ENCODE measurements around the gene CYREN.
"Not testable (repeated sequence)": the region's sequence is repeated elsewhere in the genome, so short reads cannot be mapped to it uniquely, and the experiment has no call there.

CYREN gene

DNA sequence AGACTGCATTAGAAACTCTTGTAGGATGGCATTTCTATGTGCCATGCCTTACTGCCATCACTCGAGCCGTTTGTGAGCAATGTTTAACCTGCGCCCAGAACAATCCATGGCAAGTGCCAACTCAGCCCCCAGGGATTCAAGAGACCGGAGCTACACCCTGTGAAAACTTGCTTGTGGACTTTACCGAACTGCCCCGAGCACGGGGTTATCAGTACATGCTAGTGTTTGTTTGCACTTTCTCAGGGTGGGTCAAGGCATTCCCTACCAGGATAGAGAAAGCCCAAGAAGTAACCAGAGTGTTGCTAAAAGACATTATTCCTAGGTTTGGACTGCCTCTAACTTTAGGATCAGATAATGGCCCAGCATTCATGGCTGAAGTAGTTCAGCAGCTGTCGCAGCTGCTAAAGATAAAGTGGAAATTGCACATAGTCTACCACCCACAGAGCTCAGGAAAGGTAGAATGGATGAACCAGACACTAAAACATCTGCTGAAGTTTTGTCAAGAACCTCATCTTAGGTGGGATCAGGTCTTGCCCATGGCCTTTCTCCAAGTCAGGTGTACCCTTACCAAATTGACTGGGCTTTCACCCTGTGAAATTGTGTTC lies 8.9 kb upstream of the CYREN start:
- no peak for DNase-seq (ENCODE audit: extremely low read depth in 1 of 2, low read depth in 1 of 2)

DNA sequence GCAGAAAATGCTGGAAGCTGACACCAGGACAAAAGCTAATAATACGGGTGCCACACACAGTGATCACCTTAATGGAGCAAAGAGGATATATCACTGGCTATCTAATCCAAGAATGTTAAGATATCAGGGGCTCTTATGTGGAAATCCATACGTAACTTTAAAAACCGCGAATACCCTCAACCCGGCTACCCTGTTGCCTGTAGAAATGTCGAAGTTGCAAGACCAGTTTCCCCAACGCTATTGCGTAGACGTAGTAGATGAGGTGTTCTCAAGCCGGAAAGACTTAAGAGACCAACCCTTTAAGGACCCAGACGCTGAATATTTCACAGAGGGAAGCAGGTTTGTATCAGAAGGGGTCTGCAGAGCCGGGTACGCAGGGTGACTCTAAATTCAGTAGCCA lies 7.9 kb upstream of the CYREN start:
- no peak for DNase-seq (ENCODE audit: extremely low read depth in 1 of 2, low read depth in 1 of 2)

- DNase-seq (ENCODE audit: extremely low read depth in 1 of 2, low read depth in 1 of 2), result no peak
Measured at GRCh38 chr7:135177028-135177696, 6.7 kb upstream of the CYREN start.

GRCh38 chr7:135175931-135176330 lies 5.4 kb upstream of the CYREN start:
- DNase-seq (ENCODE audit: extremely low read depth in 1 of 2, low read depth in 1 of 2), result no peak

DNA sequence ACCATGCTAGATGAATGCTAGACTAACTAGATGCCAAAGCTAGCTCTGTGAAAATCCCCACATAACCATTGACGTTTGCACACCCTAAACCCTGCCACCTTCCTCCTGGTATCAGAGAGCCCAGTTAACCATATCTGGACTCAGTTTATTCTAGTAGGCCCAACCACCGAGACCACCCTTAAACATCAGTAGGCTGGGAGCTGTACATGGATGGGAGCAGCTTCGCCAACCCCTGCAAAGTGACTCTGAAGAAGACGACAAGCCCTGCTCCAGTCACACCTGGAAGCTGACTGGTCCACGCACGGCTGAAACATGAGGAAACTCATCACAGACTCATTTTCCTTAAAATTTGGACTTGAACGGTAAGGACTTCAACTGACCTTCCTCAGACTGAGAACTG lies 4.4 kb upstream of the CYREN start:
- no peak for DNase-seq (ENCODE audit: extremely low read depth in 1 of 2, low read depth in 1 of 2)

GRCh38 chr7:135173916-135174315 lies 3.4 kb upstream of the CYREN start:
- not testable (repeated sequence) for DNase-seq (ENCODE audit: extremely low read depth in 1 of 2, low read depth in 1 of 2)

GRCh38 chr7:135171581-135172291 lies 1.2 kb upstream of the CYREN start:
- not testable (repeated sequence) for DNase-seq (ENCODE audit: extremely low read depth in 1 of 2, low read depth in 1 of 2)

DNA sequence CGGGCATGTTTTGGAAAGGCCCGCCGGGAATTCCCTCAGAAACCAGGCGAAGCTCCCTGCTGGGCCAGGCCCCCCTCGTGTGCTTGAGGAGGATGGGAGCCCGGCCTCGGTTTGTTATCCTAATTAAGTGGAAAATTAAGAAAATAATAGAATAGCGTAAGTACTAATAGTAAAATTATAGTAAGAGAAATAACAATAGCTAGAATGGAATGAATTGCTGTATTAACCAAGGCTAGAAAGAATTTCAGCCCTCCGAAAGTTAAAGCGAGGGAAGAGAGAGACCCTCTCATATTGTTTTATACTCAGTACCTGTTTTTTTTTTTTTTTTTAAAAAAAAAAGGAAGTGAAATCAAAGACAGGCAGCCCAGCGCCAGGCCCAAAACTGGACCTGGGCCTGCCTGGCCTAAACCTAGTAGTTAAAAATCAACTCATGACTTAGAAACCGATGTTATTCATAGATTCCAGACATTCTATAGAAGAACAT lies 533 bp upstream of the CYREN start:
- DNase-seq (ENCODE audit: extremely low read depth in 1 of 2, low read depth in 1 of 2), result not testable (repeated sequence)

GRCh38 chr7:135169964-135170273 lies 588 bp downstream of the CYREN start:
- no peak for DNase-seq (ENCODE audit: extremely low read depth in 1 of 2, low read depth in 1 of 2)

DNA sequence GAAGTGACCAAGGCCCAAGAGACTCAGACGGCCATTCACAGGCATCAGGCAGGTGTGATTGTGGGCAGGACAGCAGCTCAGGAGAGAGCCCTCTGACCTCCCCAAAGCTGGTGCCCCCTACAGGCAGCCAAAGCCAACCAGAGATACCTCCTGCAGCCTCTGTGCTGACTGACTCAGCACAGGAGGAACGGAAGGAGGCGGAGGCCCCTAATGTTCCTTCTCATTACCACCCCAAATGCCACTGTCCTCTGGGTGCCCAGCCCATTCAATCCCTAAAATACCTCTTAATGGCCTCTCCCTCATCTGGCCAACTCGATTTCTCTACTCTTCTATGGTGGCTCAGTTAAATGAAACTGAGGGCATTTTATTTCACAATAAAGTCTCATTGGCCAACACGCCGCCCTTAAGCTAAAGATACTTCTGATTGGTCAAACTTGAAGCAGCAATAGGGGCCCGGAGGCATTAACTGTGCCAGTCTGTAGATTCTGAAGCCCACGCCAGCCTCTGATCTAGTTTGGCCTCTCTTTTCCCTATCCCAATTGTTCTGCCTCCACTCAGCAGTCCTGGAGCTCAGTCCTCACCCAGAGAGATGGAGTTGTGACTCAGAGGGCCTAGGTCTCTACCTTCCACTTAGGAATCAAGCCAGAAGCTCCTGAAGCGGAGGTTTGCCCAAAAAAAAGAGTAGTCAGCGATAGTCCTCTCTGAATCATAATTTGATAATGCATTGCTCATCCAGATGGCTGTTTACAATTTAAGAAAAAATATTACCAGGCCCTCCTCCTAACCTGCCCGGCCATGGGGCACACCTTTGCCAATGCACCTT lies 1.2 kb downstream of the CYREN start:
- peak in 1 of 2 donors; percentile 27 for DNase-seq (ENCODE audit: extremely low read depth in 1 of 2, low read depth in 1 of 2)

DNA sequence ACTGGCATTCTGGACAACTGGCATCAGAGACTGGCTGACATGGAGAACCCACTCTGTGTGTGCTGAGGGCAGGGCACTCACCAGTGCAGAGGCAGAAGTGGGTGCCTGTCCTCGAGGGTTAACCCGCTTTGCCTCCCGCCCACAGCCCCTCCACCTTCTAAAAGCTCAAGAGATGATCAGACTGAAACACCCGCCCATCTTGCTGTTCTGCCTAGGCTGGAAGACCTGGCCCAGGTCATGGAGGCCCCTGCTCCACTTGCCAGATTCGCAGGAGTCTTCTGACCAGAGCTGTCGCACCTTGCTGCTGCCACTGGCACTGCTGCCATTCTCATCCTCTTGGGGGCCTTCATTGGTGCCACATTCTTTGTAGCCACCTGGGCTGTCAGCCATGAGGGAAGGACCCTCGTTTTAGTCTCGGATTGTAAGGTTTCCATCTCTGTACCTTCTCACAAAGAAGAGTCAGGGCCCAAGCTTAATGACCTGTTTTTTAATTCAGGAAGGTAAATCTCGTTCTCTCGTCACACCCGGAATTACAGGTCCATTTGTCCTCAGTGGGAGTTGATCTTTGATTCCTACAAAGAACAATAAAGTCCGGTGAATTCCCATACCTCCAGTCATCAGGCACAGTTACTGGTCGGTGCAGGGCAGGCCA lies 1.9 kb downstream of the CYREN start:
- no peak for DNase-seq (ENCODE audit: extremely low read depth in 1 of 2, low read depth in 1 of 2)

- DNase-seq (ENCODE audit: extremely low read depth in 1 of 2, low read depth in 1 of 2), result no peak
Measured at GRCh38 chr7:135168001-135168400, 2.5 kb downstream of the CYREN start.

DNA sequence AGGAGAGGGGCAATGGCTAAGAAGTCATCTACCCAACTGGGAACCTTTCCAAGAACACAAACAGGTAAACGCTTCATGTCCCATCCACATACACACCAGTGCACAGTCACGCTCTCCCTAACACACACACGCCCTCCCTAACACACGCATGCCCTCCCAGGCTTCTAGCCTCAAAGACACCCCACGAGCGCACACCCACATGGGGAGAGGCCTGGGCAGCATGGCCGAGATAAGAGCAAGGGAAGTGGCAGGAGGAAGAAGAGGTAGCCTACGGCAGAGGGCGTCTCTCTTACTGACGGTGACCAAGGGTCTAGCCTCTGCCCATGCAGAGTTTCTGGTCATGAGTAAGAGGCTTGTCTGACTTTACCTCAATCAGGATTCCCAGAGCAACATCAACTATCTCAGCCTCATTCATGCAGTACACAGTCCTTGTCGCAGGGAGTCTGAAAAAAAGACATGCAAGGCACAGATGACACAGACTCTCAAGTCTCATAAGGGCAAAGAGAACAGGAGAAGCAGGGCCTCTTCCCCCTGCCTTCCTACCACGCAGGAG lies 3.1 kb downstream of the CYREN start:
- DNase-seq (ENCODE audit: extremely low read depth in 1 of 2, low read depth in 1 of 2), result no peak

- no peak for DNase-seq (ENCODE audit: extremely low read depth in 1 of 2, low read depth in 1 of 2)
Measured at GRCh38 chr7:135166338-135166990, 4.0 kb downstream of the CYREN start.

- no peak for DNase-seq (ENCODE audit: extremely low read depth in 1 of 2, low read depth in 1 of 2)
Measured at GRCh38 chr7:135165862-135166261, 4.6 kb downstream of the CYREN start.

GRCh38 chr7:135164357-135165061 lies 6.0 kb downstream of the CYREN start:
- DNase-seq (ENCODE audit: extremely low read depth in 1 of 2, low read depth in 1 of 2), result no peak

GRCh38 chr7:135162382-135163001 lies 8.0 kb downstream of the CYREN start:
- DNase-seq (ENCODE audit: extremely low read depth in 1 of 2, low read depth in 1 of 2), result no peak

GRCh38 chr7:135161669-135162068 lies 8.8 kb downstream of the CYREN start:
- no peak for DNase-seq (ENCODE audit: extremely low read depth in 1 of 2, low read depth in 1 of 2)

Measured in activated CD8-positive, alpha-beta memory T cell treated with anti-CD3 and anti-CD28 coated beads for 1 hour (primary cell).